Astrocyte of the spinal cord (primary cell): Measurements from ENCODE around the gene TMIE.

Experiments used
- DNase-seq: peaks from one replicate; pipeline ENCODE4 v3.0.0; 2011; ENCODE audit warnings: low read depth, low spot score
- H3K4me3 ChIP-seq: 2 replicates; pipeline ENCODE4 v1.5.1; 2011; ENCODE audit warnings: low read depth, mild to moderate bottlenecking, low read length, moderate library complexity
- CTCF ChIP-seq: IDR thresholded peaks from 2 replicates; pipeline ENCODE4 v1.5.1; 2012; ENCODE audit warnings: low read depth, mild to moderate bottlenecking, low read length, inconsistent platforms
- in situ Hi-C: cut with HindIII; loops from 2 replicates; pipeline ENCODE4 v1.10.0; 2017; ENCODE audit warnings: low sequenced_read_pairs

Gene TMIE

GRCh38 chr3:46678280-46678679, 22.9 kb upstream of the TMIE start:
- DNase-seq = no peak
- in situ Hi-C loops = no loop called here
- TF ChIP-seq CTCF = no peak
- H3K4me3 ChIP-seq = no peak overlapping the region

- no peak for DNase-seq
- in situ Hi-C loops = no loop called here
- TF ChIP-seq CTCF = no peak
- H3K4me3 ChIP-seq = no peak overlapping the region
Measured at GRCh38 chr3:46679681-46680080, 21.5 kb upstream of the TMIE start.

GRCh38 chr3:46680298-46680826, 20.8 kb upstream of the TMIE start:
- no peak for DNase-seq
- no peak for TF ChIP-seq CTCF
- no peak overlapping the region for H3K4me3 ChIP-seq
- in situ Hi-C loops = no loop called here

- H3K4me3 ChIP-seq = no peak overlapping the region
- in situ Hi-C loops = no loop called here
- DNase-seq = no peak
- TF ChIP-seq CTCF = no peak
Measured at GRCh38 chr3:46681387-46681786, 19.8 kb upstream of the TMIE start.

GRCh38 chr3:46681856-46682540, 19.2 kb upstream of the TMIE start:
- in situ Hi-C loops = no loop called here
- no peak for TF ChIP-seq CTCF
- no peak overlapping the region for H3K4me3 ChIP-seq
- DNase-seq = no peak

- no peak for TF ChIP-seq CTCF
- DNase-seq = no peak
- H3K4me3 ChIP-seq = no peak overlapping the region
- in situ Hi-C loops = no loop called here
Measured at GRCh38 chr3:46682974-46683373, 18.2 kb upstream of the TMIE start.
